Dedifferentiated amniotic fluid mesenchymal stem cell (primary cell): ENCODE measurements around the gene ZFP62.

Source experiments
- DNase-seq: peaks from one replicate; pipeline ENCODE4 v3.0.0-alpha.2; 2016; ENCODE audit errors: extremely low spot score

ZFP62 gene

DNA sequence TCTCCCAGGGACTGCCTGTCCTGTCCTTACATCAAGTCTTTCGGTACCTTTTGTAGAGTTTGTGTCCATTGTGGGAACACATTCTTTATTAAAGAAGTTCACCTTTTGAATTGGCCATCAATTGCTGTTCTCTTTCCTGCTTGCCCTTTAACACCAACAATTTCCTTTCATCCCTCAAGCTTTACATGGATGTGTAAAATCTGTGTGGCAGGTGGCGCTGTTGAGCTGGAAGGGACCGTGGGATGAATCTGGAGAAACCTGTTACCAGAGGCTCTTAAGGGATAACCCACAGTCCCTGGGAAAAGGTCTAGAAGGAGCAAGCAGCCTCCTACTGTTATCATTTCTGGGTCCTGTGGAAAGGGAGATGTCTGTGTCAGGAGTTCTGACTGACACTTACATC lies 7.9 kb upstream of the ZFP62 start:
- DNase-seq = peak; percentile 61

GRCh38 chr5:180866985-180867384 lies 5.9 kb upstream of the ZFP62 start:
- no peak for DNase-seq

- DNase-seq = no peak
Observed at GRCh38 chr5:180865981-180866695, 5.1 kb upstream of the ZFP62 start.

DNA sequence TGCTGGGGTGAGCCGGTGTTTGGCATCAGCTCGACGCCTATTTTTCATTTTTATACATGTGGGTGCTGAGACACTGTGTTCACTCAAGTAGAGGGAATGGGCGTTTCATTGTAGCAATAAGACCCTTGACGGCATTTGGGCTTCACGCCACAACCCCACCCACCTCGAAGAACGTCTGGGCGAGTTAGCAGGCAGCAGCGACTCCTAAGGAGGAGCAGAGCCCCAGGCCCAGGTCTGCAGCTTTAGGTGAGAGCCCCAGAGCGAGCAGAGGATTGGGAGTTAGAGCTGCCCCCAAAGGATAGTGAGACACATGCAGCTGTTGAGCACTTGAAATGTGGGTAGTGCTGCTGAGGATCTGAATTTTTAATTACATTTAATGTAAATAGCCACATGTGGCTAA lies 1.6 kb upstream of the ZFP62 start:
- no peak for DNase-seq

DNA sequence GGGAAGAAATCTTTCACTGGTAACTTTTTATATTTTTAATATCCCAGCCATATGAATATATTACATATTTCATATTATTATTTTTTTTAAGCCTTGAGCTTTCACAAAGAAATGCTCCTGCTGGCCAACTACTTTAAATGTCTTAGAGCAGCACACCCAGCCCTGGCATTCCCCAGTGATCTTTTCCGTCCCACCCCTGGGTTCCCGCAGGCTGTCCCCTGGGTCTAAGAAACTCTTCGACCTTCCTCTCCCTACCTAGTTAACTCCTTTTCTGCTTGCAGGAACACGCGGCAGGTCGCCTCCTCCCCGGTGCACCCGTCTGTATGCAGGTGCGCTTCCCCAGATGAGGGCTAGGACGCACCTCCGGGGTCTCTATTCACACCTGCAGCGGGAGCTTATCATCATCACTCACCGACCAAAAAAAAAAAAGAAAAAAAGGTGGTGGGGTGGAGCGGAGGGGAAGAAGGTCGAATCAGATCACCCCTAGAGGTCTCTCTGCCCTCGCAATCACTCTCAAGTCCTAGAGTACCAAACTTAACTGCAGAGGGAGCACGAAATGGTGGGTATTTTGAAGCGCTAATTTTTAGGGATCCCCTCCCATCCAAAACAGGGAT lies 696 bp downstream of the ZFP62 start:
- no peak for DNase-seq

- no peak for DNase-seq
Observed at GRCh38 chr5:180858586-180858985, 2.5 kb downstream of the ZFP62 start.

DNA sequence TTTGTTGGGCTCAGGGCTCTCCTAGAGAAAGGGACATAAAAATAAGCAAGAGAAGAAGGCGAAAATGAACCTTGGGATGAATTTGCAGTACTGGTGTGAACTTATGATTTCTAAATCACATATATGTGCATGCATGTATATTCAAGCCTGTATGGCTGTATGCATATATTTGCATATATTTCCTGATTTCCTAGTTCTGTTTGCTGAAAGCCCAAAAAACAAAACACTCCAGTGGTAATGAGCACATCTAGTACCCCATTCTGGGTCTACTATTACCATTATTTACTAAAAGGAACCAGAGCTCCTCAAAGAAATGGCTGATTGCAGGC lies 7.3 kb downstream of the ZFP62 start:
- DNase-seq = no peak

DNA sequence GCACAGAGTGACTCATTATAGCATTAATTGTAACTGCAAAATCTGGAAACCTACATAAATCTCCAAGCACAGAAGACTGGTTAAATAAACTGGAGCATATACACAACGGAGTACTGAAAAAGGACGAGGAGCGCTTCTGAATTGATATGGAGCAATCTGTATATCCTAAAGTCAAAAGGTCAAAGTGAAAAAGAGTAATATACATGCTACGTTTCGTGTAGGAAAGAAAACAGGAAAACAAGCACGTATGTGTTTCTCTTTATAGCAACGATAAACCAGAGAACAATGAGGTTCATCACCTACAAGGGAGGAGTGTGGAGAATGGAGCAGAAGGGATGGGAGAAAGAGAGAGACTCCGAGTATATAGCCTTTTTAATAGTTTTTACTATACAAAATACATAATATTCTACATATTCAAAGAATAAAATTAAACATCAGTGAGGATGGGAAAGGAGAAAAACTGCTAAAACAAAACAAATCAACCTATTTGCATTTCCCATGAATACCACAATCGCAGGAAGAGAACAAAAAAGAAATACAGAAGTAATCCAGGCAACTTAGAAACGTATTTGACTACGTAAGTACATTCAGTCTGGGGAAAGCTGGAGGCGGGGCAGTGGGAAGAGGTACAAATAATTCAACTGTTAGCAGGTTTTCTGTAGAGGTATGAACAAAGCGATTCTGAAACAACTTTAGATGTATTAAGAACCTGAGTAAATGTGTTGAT lies 7.8 kb downstream of the ZFP62 start:
- DNase-seq = no peak

DNA sequence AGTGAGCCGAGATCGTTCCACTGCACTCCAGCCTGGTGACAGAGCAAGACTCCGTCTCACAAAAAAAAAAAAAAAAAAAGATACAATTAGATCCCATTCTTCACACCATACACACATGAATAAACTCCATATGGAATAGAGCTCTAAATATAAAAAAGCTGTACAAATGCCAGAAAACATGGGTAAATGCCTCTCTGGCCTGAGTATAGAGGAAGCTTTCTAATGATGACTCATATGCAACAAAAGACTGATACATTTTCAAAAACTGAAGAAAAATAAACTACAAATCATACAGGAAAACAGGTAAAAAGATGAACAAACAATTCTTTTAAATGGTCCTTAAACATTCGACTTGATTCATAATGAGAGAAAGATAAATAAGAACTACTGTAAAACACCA lies 8.6 kb downstream of the ZFP62 start:
- no peak for DNase-seq

DNA sequence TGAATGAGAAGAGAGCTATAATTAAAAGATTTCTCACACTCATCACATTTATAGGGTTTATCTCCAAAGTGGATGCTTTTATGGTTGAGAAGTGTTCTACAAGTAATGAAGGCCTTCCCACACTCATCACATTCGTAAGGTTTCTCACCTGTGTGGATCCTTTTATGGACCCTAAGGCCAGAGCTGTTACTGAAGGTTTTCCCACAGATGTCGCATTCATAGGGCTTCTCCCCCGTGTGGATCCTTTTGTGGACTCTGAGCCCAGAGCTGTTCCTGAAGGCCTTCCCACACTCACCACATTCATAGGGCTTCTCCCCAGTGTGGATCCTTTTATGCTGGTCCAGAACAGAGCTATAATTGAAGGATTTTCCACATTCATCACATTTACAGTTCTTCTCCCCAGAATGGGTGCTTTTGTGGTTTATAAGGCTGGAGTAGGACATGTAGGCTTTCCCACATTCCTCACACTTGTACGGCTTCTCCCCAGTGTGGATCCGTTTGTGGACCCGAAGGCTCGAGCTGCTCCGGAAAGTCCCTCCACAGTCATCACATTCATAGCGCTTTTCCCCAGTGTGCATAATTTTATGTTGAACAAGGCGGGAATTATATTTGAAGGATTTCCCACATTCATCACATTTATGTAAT lies 10.5 kb downstream of the ZFP62 start:
- DNase-seq = no peak

GRCh38 chr5:180849827-180850226 lies 11.2 kb downstream of the ZFP62 start:
- no peak for DNase-seq

DNA sequence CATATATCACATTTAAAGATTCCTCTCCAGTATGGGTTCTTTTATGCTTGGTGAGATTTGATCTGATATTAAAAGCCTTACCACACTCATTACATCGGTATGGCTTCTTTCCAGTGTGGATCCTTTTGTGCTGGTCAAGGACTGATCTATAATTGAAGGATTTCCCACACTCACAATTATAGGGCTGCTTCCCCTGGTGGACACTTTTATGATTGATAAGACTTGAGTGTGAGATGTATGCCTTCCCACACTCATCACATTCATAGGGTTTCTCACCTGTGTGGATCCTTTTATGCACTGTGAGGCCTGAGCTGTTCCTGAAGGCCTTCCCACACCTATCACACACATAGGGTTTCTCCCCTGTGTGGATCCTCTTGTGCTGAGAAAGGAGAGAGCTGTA lies 12.2 kb downstream of the ZFP62 start:
- no peak for DNase-seq

GRCh38 chr5:180848265-180848664 lies 12.8 kb downstream of the ZFP62 start:
- DNase-seq = no peak

- no peak for DNase-seq
Observed at GRCh38 chr5:180847026-180847425, 14.1 kb downstream of the ZFP62 start.

- no peak for DNase-seq
Observed at GRCh38 chr5:180844858-180845257, 16.2 kb downstream of the ZFP62 start.

DNA sequence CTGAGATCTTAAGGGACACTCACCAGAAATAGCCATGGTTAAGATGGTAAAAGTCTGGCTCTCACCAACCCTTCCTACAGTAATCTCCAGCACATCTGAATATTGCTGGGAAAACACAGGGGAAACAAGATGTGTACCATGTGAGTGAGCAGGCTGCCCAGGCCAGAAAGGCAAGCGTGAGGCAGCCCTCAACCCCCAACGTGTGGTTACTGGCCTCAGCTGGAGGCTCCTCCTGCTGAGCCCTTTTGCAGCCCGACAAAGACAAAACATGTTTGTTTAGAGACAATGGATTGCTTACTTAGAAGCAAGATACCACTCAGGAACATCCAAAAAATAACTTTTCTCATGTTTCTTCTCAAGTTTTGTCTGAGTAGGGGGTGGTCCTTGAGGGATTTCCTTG lies 16.6 kb downstream of the ZFP62 start:
- no peak for DNase-seq

- DNase-seq = no peak
Observed at GRCh38 chr5:180839935-180840334, 21.1 kb downstream of the ZFP62 start.

DNA sequence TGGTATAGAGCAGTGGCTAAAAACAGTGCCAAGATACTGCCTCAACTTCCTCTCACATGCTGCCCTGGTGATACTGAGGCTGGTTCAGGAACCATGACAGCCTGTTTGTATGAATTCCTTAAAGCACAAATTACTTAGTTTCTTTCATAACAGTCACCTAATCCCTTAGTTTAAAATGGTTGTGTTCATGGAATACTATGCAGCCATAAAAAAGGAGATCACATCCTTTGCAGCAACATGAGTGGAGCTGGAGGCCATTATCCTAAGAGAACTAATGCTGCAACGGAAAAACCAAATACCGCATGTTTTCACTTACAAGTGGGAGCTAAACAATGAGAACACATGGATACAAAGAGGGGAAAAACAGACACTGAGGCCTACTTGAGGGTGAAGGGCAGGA lies 21.8 kb downstream of the ZFP62 start:
- no peak for DNase-seq

DNA sequence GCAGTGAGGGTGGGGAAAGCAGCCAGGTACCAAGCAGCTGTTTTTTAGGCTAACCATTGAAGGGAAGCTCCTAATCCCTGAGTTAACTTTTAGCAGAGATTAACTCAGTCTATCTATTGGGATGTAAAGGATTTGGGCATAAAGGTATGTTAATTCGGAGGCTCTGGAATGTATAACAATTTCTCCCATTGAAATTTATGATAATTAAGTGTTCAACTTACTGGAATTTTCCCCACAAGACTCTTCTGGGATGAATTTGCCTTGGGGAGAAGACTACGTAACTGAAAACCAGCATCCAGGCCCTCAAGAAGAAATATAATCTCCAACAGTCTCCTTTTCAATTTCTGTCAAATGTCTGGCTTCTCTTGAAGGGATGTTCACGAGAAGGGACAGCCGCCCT lies 23.6 kb downstream of the ZFP62 start:
- no peak for DNase-seq

- no peak for DNase-seq
Observed at GRCh38 chr5:180832638-180833068, 28.4 kb downstream of the ZFP62 start.

GRCh38 chr5:180831139-180832093 lies 29.7 kb downstream of the ZFP62 start:
- peak; percentile 44 for DNase-seq
